GM12878 (cell line): ENCODE measurements around the gene TTC9C. TPM values are rescaled to one million over a fixed set of nuclear protein-coding genes. Genes with fewer than 3 reads are reported as not detected.

Source experiments
- ATAC-seq: fragments of 200-7000 bp; cut with Tn5 transposase; 3 replicates; pipeline ENCODE4 v1.9.1; 2020; ENCODE audit warnings: mild to moderate bottlenecking, moderate library complexity
- BruUV-seq: library from RNA; stranded (reverse); fragments of 400-500 nt; replicated peaks from 2 replicates; lab custom pipeline; 2021; lab: Mats Ljungman, UMichigan
- CTCF ChIA-PET: fragments of 300-600 bp; sonication (Branson Sonifier 250); formaldehyde crosslinking; extraction: SDS; loops from one replicate; lab custom pipeline; 2021; ENCODE audit warnings: inconsistent platforms; lab: Yijun Ruan, JAX
- POLR2A ChIA-PET: fragments of 350-600 bp; formaldehyde crosslinking; extraction: SDS; loops from one replicate; lab custom pipeline; 2021; ENCODE audit warnings: inconsistent platforms; lab: Charles Lee
- RAD21 ChIA-PET: fragments of 300-600 bp; sonication (Branson Sonifier 250); formaldehyde crosslinking; loops from one replicate; lab custom pipeline; 2023; ENCODE audit warnings: antibody characterized with exemption; ENCODE audit not compliant: unreplicated experiment; lab: Charles Lee
- SMC1A ChIA-PET: fragments of 300-600 bp; sonication (Branson Sonifier 250); formaldehyde crosslinking; loops from one replicate; lab custom pipeline; 2023; ENCODE audit not compliant: unreplicated experiment, uncharacterized antibody; lab: Charles Lee
- DNase-seq: peaks from one replicate; pipeline ENCODE4 v3.0.0-alpha.2; 2011; ENCODE audit warnings: low read depth, low spot score
- FAIRE-seq: peaks from 3 replicates; lab custom pipeline; 2011; peaks lifted over from hg19 to GRCh38; lab: Jason Lieb, UNC
- H2AFZ ChIP-seq: 2 replicates; pipeline ENCODE4 v1.6.0; 2011; ENCODE audit warnings: low read depth, low read length, control low read depth; ENCODE audit not compliant: control insufficient read depth
- H3K27ac ChIP-seq: 2 replicates; pipeline ENCODE4 v1.5.1; 2011; ENCODE audit warnings: control low read depth; ENCODE audit not compliant: control insufficient read depth, insufficient read depth
- H3K27me3 ChIP-seq, 2 experiments: replicated peaks in 1 of 2; 2 replicates each; pipeline versions ENCODE4 v1.6.0 to v1.6.1; 2011; ENCODE audit warnings: low read length in 1 of 2; ENCODE audit not compliant: control insufficient read depth in 2 of 2, insufficient read depth in 2 of 2
- H3K36me3 ChIP-seq, 2 experiments: 2 replicates each; pipeline ENCODE4 v1.5.1; 2011; ENCODE audit warnings: low read length in 1 of 2; ENCODE audit not compliant: control insufficient read depth in 2 of 2, insufficient read depth in 2 of 2
- H3K4me1 ChIP-seq: 2 replicates; pipeline ENCODE4 v1.6.1; 2011; ENCODE audit warnings: mild to moderate bottlenecking, low read length, moderate library complexity, mixed read lengths; ENCODE audit not compliant: control insufficient read depth, insufficient read depth
- H3K4me2 ChIP-seq: 2 replicates; pipeline ENCODE4 v1.6.0; 2011; ENCODE audit warnings: control low read depth; ENCODE audit not compliant: control insufficient read depth, insufficient read depth
- H3K4me3 ChIP-seq: fragments of 200-600 bp; sonication (generic); 2 replicates; pipeline ENCODE4 v1.5.1; 2016
- H3K79me2 ChIP-seq: 2 replicates; pipeline ENCODE4 v1.6.0; 2011; ENCODE audit warnings: low read length; ENCODE audit not compliant: control insufficient read depth, insufficient read depth
- H3K9ac ChIP-seq: 2 replicates; pipeline ENCODE4 v1.8.0; 2011; ENCODE audit warnings: low read length, control low read depth, mixed read lengths; ENCODE audit not compliant: control insufficient read depth, insufficient read depth
- H3K9me3 ChIP-seq: replicated peaks from 3 replicates; pipeline ENCODE4 v1.5.1; 2011; ENCODE audit warnings: mild to moderate bottlenecking, low read length; ENCODE audit not compliant: control insufficient read depth, insufficient read depth
- H4K20me1 ChIP-seq: 2 replicates; pipeline ENCODE4 v1.6.0; 2011; ENCODE audit not compliant: control insufficient read depth, insufficient read depth
- ATF2 ChIP-seq: IDR thresholded peaks from 2 replicates; pipeline ENCODE4 v1.6.1; 2012; ENCODE audit warnings: low read length, inconsistent platforms
- BACH1 ChIP-seq: fragments of 450-650 bp; IDR thresholded peaks from 2 replicates; pipeline ENCODE4 v1.6.1; 2017; ENCODE audit warnings: mild to moderate bottlenecking, borderline replicate concordance
- BMI1 ChIP-seq: fragments of 450-650 bp; IDR thresholded peaks from 2 replicates; pipeline ENCODE4 v1.6.1; 2016; ENCODE audit warnings: mild to moderate bottlenecking, moderate library complexity, borderline replicate concordance
- EGR1 ChIP-seq, 2 experiments: IDR thresholded peaks; 1 replicate in 1 of 2; 2 replicates in 1 of 2; pipeline ENCODE4 v1.6.1; 2011 to 2012; ENCODE audit warnings: low read depth in 2 of 2, low read length in 2 of 2, borderline replicate concordance in 1 of 2, mild to moderate bottlenecking in 1 of 2, moderate library complexity in 1 of 2
- IRF4 ChIP-seq: IDR thresholded peaks from 2 replicates; pipeline ENCODE4 v1.6.1; 2011; ENCODE audit warnings: low read depth, low read length
- KLF5 ChIP-seq: fragments of 450-650 bp; IDR thresholded peaks from 2 replicates; pipeline ENCODE4 v1.6.1; 2014; ENCODE audit warnings: mild to moderate bottlenecking; ENCODE audit not compliant: partially characterized antibody
- NBN ChIP-seq: fragments of 450-650 bp; IDR thresholded peaks from 2 replicates; pipeline ENCODE4 v1.6.1; 2016
- NKRF ChIP-seq: fragments of 450-650 bp; conservative IDR thresholded peaks from 2 replicates; pipeline ENCODE4 v1.6.1; 2017; ENCODE audit warnings: mild to moderate bottlenecking, moderate library complexity
- PBX3 ChIP-seq: IDR thresholded peaks from 2 replicates; pipeline ENCODE4 v1.6.1; 2011; ENCODE audit warnings: mild to moderate bottlenecking, low read depth, low read length, moderate library complexity; ENCODE audit not compliant: insufficient replicate concordance
- PKNOX1 ChIP-seq: fragments of 450-650 bp; IDR thresholded peaks from 2 replicates; pipeline ENCODE4 v1.6.1; 2016; ENCODE audit warnings: mild to moderate bottlenecking
- POLR2AphosphoS2 ChIP-seq: IDR thresholded peaks from 2 replicates; pipeline ENCODE4 v1.6.1; 2011; ENCODE audit warnings: low read depth, mild to moderate bottlenecking, low read length, improper control_type of control experiment, moderate library complexity
- RAD51 ChIP-seq: fragments of 450-650 bp; IDR thresholded peaks from 2 replicates; pipeline ENCODE4 v1.6.1; 2016; ENCODE audit warnings: moderate library complexity, mild to moderate bottlenecking, inconsistent platforms
- RCOR1 ChIP-seq: conservative IDR thresholded peaks from 2 replicates; pipeline ENCODE4 v1.6.1; 2012; ENCODE audit warnings: low read depth, low read length, improper control_type of control experiment
- RELB ChIP-seq: fragments of 450-650 bp; IDR thresholded peaks from 2 replicates; pipeline ENCODE4 v1.6.1; 2017; ENCODE audit warnings: low read depth, mild to moderate bottlenecking, moderate library complexity
- YBX1 ChIP-seq: fragments of 450-650 bp; IDR thresholded peaks from 2 replicates; pipeline ENCODE4 v1.6.1; 2016; ENCODE audit warnings: antibody characterized with exemption
- ZNF622 ChIP-seq: fragments of 450-650 bp; IDR thresholded peaks from 2 replicates; pipeline ENCODE4 v1.6.1; 2017; ENCODE audit warnings: mild to moderate bottlenecking, inconsistent platforms
- WGBS: methylation state at CpG from one replicate; pipeline ENCODE4 v1.1.6; 2016; ENCODE audit warnings: low lambda C conversion rate; ENCODE audit not compliant: insufficient replicate concordance, insufficient coverage; ENCODE audit errors: missing lambda C conversion rate; 5-methylcytosine and 5-hydroxymethylcytosine counted together
- in situ Hi-C: fragments of 300-500 bp; cut with MboI; formaldehyde crosslinking; loops from 9 replicates; pipeline ENCODE4 v1.14.3; 2018; ENCODE audit warnings: mixed read lengths
- intact Hi-C: fragments of 100-400 bp; cut with micrococcal nuclease; formaldehyde crosslinking; loops from one replicate; pipeline ENCODE4 v1.14.2; 2022; ENCODE audit not compliant: unreplicated experiment
- polyA plus RNA-seq, 11 experiments: library from polyadenylated mRNA; depleted of rRNA in 4 of 11; unstranded in 6 of 11; stranded (reverse) in 5 of 11; fragments of >200 nt; fragmentation: Nextera tagmentation in 4 of 11; fragmentation: Illumina TruSeq in 1 of 11; extraction: Ambion mirVana in 4 of 11; extraction: Trizol in 1 of 11; gene quantifications; 1 replicate in 1 of 11; 2 replicates in 10 of 11; pipeline versions ENCODE4 v1.2.1 to v1.2.3, GENCODE V29; 2011 to 2016; ENCODE audit warnings: inconsistent platforms in 2 of 11, missing spikeins in 2 of 11, low read depth in 1 of 11
- total RNA-seq, 4 experiments: library from RNA; depleted of rRNA in 3 of 4; stranded (reverse); fragments of >200 nt in 3 of 4; fragmentation: Illumina TruSeq in 1 of 4; extraction: Trizol in 1 of 4; gene quantifications; 2 replicates each; pipeline versions ENCODE4 v1.2.1 to v1.2.3, GENCODE V29; 2013 to 2021

TTC9C gene
- total and polyA plus RNA-seq, 10 of the 15 experiments (the other 5 are each of a cell fraction or from before 2014, with no cell fraction given): 42.0 to 72.3 (median 50.4) TPM

GRCh38 chr11:62682518-62682917 lies 45.8 kb upstream of the TTC9C start:
- ChIA-PET SMC1A (interaction anchor here (0.8 to 1.3 kb wide), 2 partner anchors 11 to 87 kb away, joined by 3 to 4 read pairs; no protein-coding TSS in a partner anchor), CTCF (no interaction called here)
- DNase-seq (no peak), ATAC-seq (no peak)
- H3K4me1 ChIP-seq: peaks cover 6% of the 10 kb centered on the region
- no peak for TF ChIP-seq ATF2
- TF ChIP-seq YBX1: no peak
- no peak for TF ChIP-seq PKNOX1
- no peak for TF ChIP-seq IRF4
- TF ChIP-seq NKRF: no peak
- TF ChIP-seq RCOR1: no peak
- TF ChIP-seq PBX3: no peak
- TF ChIP-seq KLF5: no peak
- TF ChIP-seq ZNF622: no peak
- TF ChIP-seq BMI1: no peak
- TF ChIP-seq BACH1: no peak
- no peak for TF ChIP-seq POLR2AphosphoS2
- no peak for TF ChIP-seq RAD51
- no peak for TF ChIP-seq RELB
- TF ChIP-seq EGR1 (IDR thresholded peaks at IDR 0.05; ENCODE audit: borderline replicate concordance in 1 of 2, low read depth in 2 of 2, low read length in 2 of 2): no peak
- TF ChIP-seq NBN: no peak
- TF ChIP-seq, all 136 proteins: peak for 0
- Histone ChIP-seq H3K27ac (no peak overlapping the region), H2AFZ (no peak overlapping the region), H3K9me3 (no peaks in the 10 kb centered on the region), H3K4me2 (no peak overlapping the region), H3K79me2 (peaks cover 18% of the 10 kb centered on the region), H4K20me1 (no peaks in the 10 kb centered on the region), H3K27me3 (no peaks in the 10 kb centered on the region), H3K4me3 (no peak overlapping the region), H3K36me3 (0 out of 4 replicates have a peak, but pooled peaks cover 0 to under 1% of the 10 kb centered on the region in 2 experiments), H3K9ac (no peak overlapping the region)
- 62% methylated on average over 7 of the region's 7 CpGs for WGBS
- FAIRE-seq: no peak
- RAD21 ChIA-PET: no interaction called here
- POLR2A ChIA-PET: no interaction called here
- no TSS peak for BruUV-seq
- in situ Hi-C loops: no loop called here
- intact Hi-C loops: loop anchor here (10.0 kb wide), 1 partner anchor 218 kb away; no protein-coding TSS in a partner anchor
